Measurements from ENCODE around the gene CA10.

CA10 gene

DNA sequence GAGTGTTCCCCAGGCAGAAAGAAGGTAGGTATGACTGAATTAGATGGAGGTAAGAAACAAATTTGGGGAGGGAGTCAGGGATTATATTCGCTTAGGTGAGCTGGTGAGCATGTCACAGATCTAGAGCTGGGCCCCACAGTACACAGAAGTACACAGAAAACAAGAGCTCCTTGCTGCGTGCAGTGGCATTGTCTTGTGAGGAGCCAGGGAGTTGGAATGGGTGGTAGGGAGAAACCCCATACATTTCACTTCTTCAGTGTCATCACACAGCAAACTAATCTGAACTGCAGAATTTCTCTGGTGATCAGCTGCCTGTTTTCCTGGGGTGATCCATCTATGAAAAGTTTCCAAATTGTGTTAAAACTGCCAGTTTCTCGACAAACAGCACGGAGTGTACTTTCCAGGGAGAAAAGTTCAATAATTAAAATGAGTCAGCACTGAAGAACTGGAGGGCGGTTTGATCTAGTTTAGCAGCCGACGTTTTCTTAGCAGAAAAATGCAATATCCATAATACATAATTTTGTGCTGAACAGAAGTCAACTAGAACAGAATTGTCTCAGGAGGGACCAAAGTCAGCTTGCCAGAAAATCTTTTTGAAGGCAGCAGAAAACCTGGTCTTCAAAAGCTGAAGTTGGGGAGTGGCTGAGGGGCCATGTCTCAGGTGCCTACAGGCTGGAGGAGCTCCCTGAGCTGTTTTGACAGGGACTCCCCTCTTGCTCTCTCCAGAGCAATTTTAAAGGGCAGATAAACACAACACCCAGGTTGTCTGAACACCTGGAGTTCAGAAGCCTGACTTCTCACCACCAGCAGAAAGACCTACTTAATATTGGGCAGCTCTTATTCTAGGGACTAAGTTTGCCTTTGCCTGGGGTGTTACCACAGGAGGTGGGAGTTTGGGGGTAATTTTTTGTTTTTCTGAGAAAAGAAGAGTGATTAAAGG lies 448.6 kb downstream of the CA10 start:
- no peak for DNase-seq

DNA sequence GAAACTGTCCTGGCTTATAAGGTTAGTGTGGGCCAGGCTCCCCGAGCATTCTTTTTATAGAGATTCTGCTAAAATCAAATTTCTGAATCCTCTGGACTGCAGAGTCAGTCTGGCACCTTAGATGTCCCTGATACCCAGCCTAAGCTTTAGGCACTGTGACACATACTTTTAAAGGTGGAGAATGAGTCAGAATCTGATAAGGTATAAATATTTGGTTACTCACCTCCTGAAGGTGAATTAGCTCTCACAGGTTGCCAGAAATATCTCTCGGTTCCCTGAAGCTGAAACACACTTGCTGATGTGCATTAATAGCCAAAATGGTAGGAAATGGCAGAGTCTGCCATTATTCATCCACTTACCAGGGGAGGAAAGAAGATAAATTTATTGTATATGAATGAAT lies 451.3 kb downstream of the CA10 start:
- no peak for DNase-seq

DNA sequence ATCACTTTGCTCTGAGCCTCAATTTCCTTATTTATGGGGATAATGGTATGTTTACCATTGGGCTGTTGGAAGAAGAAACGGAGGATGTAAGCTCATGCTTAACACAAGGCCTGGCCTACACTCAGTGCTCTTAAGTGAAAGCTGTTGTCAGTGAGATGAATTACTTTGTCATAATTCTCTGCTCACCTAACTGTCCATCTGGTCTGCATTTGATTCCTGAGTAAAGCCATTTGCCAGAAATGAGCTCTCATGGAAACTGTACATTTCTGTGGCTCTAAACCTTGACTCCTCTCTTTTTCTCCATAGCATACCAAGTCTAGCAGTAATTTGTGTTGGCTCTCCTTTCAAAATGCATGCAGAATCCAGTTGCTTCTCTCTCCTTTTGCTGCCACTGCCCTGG lies 452.4 kb downstream of the CA10 start:
- no peak for DNase-seq

DNA sequence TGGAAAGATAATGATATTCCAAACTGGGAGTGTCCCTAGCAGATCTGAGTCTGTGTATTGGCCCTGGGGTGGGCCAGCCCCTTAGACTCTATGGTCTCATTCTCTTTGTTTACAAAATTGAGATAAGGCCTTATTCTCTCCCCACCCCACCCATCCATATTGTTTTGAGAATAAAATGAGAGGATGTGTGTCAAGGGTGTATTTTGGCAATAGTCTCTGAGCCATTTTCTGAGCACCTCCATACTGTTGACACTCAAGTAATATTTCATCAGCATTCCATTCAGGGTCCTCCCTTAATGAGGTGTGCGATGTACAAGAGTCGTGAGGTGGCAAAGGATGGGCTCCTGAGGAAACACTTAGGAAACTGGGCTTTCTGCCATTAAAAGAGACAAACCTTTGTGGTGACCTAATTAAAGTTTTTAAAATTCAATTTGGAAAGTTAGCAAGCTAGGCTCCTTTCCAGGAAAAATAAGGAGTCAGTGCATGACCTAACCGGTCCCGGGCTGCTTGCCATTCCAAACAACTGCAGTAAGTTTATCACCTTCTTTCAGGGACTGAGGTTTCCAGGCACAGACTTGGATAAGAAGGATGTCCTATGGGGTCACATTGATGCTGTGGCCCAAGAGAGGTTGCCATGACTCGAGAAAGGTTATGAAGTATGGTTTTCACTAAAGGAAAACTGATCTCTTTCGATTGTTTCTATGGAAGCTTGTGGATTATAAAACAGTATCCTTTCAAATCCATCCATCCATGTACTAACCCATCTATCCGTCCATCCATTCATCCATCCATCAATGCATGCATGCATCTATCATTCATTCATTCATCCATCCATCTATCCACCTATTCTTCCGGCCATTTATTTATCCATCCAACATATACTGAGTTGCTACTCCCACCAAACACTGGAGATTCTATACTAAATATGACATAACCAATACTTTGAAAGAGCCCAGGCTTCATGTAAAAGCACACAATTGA lies 454.9 kb downstream of the CA10 start:
- no peak for DNase-seq

DNA sequence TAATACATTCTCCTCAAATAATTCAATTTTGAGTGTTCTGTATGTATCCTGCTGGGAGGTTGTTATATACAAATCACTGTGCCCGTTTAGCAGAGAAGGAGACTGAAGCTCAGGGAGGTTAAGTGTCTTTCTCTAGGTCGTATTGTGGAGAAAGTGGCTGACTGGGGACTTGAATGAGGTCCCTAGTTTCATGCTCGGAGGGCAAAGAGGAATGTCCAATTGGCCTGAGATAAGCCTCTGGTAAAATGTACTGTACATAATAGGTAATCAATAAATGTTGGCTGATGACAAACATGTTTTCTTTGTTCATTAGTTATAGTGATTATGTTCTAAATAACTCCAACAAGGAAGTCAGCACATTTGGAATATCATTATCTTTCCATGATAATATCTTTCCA lies 455.6 kb downstream of the CA10 start:
- DNase-seq, result no peak

DNA sequence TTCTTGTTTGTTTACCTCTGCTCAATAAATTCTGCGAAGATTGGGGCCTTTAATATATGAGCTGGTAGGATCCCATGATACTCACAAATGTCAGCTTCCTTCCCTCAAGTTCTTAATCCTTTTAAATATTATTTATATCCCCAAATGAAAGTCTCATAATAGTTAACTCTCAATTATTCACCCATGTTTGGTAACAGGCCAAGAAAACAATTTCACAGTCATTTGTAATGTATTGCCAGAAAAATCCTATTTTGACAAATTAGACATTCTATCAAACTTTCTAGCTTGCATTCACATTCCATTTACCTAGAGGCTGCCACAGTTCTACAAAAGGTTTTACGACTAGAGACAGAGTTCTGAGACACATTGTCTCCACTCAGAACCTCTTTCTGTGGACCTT lies 457.0 kb downstream of the CA10 start:
- no peak for DNase-seq

DNA sequence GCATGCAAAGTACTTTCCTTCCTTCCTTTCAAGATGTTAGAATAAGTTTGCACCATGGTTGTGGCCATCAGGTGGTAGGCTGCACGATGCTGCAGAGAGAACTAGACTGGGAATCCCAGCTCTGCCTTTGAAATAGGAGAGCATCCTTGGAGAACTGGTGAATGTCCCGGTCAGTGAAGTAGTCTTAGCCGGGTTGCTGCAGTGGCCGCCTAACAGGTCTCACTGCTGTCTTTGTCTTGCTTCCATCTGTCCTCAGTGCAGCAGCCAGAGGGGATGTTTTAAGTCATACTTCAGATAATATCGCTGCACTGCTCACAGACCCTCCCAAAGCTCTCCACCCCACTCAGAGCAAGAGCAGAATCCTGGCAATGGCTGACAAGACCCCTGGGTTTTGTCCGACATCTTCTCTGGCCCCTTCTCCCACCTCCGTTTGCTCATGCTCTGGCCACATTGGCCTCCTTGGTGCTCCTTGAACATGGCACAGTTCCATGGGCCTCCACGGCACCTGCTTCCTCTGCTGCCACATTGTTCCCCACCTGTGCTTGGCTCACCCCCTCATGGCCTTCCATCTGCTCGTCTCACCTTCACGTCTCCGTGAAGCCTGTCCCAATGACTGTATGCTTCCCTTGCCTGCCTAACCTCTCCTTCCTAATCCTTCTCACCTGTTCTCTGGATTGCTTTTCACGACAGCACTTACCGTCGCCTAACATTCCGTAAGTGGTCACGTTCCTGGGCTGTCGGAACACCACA lies 458.3 kb downstream of the CA10 start:
- DNase-seq, result no peak

DNA sequence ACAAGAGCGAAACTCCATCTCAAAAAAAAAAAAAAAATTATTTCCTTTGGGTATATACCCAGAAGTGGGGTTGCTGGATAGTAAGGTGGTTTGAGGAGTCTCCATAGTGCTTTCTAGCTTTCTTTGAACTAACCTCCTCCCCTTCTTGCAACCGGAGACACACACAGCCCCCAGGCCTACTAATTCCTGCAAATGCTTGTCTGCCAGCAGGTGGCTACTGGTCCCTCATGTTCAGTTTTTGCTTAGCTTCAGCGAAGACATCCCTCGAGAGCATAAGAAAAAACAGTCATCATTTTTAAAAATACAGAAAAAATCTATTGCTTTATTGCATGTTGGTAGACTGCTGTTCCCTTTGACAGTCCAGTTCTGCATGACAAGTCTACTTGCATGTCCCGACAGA lies 459.2 kb downstream of the CA10 start:
- DNase-seq, result no peak

DNA sequence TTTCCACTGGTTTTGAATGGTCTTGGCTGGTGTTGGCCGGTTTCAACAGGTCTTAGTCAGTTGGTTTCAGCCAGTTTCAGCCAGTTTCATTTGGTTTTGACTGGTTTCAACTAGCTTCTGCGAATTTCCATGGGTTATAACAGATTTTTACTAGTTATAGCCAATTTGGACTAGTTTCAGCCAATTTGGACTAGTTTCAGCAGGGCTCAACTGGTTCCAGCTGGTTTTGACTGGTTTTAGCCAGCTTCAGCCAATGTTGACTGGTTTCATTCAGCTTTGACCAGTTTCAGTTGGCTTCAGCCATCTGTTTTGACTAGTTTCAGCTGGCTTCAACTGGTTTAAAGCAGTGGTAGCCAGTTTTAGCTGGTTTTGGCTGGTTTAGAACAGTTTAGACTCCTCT lies 465.6 kb downstream of the CA10 start:
- no peak for DNase-seq

DNA sequence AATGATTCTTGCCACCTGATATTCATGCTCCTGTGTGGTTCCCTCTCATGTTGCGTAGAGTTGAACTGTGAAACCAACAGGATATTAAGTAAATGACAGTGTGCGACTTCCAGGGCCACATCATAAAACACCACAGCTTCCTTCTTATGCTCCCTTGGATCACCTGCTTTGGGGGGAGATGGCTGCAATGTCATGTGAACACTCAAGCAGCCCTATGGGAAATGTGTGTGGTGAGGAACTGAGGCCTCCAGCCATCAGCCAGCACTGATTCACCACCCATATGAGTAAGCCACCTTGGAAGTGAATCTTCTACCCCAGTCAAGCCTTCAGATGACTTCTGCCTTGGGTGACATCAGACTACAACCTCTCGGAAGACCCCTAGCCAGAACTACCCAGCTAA lies 470.6 kb downstream of the CA10 start:
- no peak for DNase-seq

DNA sequence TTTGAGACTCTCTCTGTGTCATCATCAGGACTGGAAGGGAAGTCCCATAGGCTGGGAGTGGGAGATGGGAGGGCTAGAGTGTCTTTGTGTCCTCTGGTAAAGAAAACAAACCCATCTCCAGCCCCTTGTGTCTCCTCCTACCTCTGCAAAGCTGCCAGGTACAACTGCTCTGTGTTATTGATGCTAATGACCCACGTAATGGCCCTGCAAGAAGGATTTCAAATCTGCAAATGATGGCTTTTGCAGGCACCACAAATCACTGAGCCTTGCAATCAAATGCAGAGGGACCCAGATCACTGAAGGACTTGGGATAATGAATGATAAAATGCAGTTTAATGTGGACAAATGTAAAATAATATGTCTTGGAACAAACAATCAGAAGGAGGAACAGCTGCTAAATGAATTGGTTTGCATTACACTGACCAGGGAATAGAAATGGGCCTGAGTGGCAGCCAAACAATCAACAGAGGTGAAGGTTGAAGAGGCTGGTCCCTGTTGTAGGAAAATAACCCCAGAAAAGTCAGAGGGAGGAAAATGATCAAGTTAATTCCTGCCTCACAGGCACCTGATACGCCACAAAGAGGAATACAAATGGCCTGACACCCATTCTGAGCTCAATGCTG lies 473.1 kb downstream of the CA10 start:
- no peak for DNase-seq

DNA sequence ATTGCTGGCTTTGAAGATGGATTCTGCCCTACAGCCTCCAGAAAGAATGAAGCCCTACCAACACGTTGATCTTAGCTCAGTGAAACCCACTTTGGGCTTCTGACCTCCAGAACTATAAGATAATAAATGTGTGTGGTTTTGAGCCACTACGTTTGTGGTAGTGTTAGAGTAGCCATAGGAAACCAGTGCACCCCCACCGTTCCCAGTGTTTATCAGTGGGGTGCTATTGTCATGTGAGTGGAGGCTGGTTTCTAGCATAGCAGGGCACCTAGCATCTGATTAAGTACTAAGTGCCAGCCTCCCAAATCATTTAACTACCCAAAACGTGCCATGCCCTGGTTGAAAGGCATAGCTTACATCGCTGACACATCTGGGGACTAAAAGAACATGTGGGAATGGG lies 474.3 kb downstream of the CA10 start:
- no peak for DNase-seq

DNA sequence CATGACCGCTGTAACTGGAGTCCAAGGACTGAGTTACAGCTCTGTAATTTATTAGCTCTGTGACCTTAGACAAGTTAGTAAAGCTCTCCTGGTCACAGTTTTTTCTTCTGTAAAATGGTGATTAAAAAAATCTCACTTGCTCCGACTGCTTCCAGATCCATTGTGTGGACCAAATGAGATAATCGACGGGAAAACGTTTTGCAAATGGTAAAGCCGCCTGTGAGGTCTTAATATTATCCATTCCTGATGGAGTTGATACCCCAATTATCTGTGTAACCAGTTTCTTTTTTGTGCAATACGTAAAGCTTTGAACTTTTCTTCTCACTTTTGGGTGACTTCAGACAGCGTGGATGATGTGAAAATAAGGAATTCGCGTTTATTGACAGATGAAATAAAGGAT lies 475.2 kb downstream of the CA10 start:
- no peak for DNase-seq

DNA sequence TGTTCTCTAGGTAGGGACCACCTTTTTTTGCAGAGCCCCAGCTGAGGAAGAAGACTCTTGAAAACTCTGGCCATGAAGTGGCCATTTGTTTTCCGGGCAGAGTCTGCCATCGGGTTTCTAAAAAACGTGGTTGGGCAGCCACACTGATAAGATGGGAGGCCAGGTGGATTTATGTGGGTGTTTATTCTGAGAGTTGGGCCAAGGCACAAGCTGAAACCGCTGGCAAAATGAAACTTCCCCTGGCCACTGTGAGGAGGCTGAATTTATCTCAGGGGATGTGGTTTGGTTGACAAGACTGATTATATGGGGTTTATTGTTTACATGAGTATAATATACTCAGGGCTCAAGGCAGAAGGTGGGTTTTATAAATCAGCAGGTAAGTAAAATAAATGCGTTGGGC lies 476.4 kb downstream of the CA10 start:
- DNase-seq, result no peak

DNA sequence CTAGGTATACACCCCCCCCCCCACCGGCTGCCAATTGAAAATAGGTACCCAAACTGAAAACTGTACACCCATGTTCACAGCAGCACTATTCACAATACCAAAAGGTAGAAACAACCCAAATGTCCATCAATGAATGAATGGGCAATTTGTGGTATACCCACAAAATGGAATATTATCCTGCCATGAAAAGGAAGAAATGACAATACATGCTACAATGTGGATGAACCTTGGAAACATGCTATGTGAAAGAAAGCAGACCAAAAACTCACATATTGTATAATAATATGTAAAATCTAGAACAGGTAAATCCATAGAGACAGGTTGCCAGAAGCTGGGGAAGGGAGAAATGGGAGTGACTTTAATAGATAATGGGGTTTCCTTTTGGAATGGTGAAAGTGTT lies 480.6 kb downstream of the CA10 start:
- no peak for DNase-seq

DNA sequence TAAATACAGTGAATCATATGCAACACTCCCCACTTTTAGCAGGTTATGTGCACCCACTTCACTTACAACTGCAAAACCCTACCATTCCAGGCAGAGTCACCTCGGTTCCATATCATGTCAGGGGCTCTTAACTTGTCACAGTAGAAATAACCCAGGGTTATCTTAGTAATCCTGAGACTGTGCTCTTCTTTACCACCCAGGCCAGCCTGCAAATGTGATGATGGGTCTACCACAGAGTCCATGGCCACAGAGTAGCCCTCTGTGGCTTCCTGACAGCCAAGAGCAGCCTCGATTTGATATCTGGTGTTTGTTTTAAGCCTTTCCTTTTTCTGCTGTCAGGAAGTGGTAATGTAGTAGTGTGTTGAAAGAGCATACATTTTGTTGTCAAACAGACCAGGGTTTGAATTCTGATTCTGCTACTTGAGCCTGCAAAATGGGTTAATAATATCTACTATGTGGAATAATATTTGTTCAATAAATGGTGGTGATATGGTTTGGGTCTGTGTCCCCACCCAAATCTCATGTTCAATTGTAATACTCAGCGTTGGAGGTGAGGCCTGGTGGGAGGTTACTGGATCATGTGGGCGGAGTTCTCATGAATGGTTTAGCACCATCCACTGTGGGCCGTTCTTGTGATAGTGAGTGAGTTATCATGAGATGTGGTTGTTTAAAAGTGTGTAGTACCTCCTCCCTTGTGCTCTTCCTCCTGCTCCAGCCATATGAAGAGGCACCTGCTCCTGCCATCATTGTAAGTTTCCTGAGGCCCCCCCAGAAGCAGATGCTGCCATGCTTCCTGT lies 481.6 kb downstream of the CA10 start:
- no peak for DNase-seq

DNA sequence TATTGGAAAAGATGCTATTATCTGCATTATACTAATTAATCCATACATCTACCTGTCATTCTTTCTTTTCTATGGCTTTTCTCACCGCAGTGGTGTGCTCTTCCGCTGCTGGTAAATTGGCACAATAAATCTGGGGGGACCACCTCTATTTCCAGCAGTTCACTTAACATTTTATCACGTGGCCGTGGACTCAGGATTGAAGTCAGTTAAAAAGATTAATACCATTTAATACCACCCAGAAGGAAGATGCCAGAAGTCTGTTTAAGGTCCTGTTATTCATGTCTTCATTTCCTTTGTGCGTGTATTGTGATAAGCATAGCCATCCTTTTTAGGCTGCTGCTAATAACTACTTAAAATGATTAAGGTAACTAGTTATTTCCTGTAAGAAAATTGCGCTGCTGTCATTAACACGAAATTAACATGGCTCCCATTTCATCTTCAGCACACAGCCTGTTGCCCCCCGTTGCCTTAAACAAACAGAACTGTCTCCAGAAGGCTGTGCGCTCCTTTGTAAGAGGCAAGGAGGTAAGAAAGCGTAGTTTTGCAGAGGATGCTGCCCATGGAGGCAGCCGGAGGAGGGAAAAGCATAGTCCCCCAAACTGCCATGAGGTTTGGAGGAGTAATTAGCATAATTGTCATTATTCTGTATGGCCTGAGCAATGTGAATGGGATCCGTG lies 483.8 kb downstream of the CA10 start:
- DNase-seq, result no peak

DNA sequence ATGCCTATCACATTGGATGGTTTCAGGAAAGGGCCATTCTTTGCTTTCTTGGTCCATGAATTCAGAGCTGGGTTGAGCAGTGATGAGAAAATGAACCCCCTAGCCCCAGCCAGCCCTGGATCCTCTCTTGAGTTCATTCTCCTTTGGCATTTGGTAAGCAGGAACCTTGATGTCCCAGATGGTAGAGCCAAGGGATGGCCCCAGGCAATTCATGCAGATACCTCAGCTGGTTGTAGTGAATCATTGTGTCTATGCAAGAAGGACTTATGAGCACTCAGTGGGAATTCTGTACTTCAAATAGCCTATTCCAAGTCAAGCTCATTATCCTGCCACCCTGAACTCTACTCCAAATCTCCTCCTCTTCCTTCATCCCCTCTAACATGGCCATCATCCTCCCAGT lies 485.4 kb downstream of the CA10 start:
- no peak for DNase-seq

DNA sequence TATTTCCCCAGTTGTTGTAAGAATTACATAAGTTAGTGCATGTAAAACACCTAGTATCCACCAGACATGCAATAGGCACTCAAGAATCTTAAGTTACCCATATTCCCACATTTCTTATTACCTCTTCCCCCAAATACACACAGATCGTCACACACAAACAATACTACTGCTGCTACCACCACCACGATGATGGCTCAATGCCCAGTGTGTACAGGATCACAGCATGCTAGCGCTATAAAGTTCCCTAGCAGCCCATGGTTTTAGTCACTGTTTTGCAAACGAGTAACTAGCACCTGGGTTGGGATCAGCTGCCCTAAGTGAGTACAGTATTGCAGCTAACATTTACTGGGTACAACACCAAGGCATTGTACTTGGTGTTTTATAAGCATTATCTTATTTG lies 486.4 kb downstream of the CA10 start:
- no peak for DNase-seq

DNA sequence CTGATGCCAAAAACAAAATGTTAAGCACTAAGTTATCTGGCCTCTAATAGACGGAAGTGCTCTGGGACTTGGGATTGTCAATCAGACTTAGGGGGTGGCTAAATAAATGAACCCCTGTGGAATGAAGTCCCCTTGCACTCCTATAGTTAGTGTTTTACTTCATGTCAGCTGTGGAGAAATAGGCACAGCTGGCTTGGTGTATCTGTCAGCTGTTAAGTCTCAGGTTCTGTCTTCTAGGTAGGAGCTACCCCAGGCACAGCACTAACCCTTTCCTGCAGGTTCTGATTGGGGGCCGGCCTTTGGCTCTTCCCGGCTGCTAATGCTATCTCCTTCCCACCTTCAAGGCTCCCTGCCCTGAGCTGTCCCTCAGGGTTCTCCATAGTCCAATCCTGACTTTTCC lies 487.6 kb downstream of the CA10 start:
- no peak for DNase-seq

DNA sequence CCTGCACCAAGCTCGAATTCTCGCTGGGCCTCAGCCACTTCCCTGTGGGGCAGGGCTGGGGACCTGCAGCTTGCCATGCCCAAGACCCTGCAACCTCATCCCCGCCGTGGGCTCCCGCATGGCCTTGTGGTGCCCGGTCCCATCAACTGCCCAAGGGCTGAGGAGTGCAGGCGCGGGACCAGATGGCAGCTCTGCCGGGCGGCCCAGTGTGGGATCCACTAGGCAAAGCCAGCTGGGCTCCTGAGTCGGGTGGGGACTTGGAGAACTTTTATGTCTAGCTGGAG lies 489.6 kb downstream of the CA10 start:
- no peak for DNase-seq

Data from CD4-positive, alpha-beta T cell treated with Interleukin-4 for 1 hour (primary cell).